B cell (primary cell): Measurements from ENCODE around the gene ADAMTS16. TPM values are rescaled to one million over a fixed set of nuclear protein-coding genes. Genes with fewer than 3 reads are reported as not detected.

Source experiments
- ATAC-seq: fragments of 200-7000 bp; cut with Tn5 transposase; one replicate; pipeline ENCODE4 v1.10.0; 2021; ENCODE audit warnings: low read depth, mild to moderate bottlenecking, moderate number of reproducible peaks, moderate library complexity
- CTCF ChIA-PET: fragments of 350-600 bp; sonication (Branson Sonifier 250); formaldehyde crosslinking; loops from one replicate; lab custom pipeline; 2021; ENCODE audit warnings: antibody characterized with exemption, inconsistent platforms; lab: Charles Lee
- POLR2A ChIA-PET: fragments of 350-600 bp; sonication (Branson Sonifier 250); formaldehyde crosslinking; loops from one replicate; lab custom pipeline; 2021; ENCODE audit warnings: antibody characterized with exemption; lab: Charles Lee
- DNase-seq: peaks from one replicate; pipeline ENCODE4 v3.0.0; 2013
- H2AFZ ChIP-seq: 2 replicates; pipeline ENCODE4 v1.6.1; 2012; ENCODE audit warnings: mild to moderate bottlenecking, low read depth, low read length; ENCODE audit not compliant: insufficient read depth, poor library complexity, severe bottlenecking
- H3K27ac ChIP-seq, 2 donors: 1 replicate in 1 of 2; 2 replicates in 1 of 2; pipeline ENCODE4 v1.5.1; 2012 to 2013; ENCODE audit warnings: low read length in 2 of 2, mild to moderate bottlenecking in 2 of 2, moderate library complexity in 1 of 2
- H3K27me3 ChIP-seq, 4 experiments: fragments of 200-600 bp in 1 of 4; sonication (generic) in 1 of 4; replicated peaks in 1 of 4; 1 replicate in 2 of 4; 2 replicates in 2 of 4; pipeline versions ENCODE4 v1.6.1 to v1.7.0; 2013 to 2016; ENCODE audit warnings: low read length in 3 of 4, mild to moderate bottlenecking in 2 of 4, mixed read lengths in 1 of 4, moderate library complexity in 1 of 4; ENCODE audit not compliant: insufficient read depth in 4 of 4, control insufficient read depth in 3 of 4; ENCODE audit errors: control extremely low read depth in 1 of 4
- H3K36me3 ChIP-seq, 2 experiments: replicated peaks in 1 of 2; 1 replicate in 1 of 2; 2 replicates in 1 of 2; pipeline versions ENCODE4 v1.6.1 to v1.7.1; 2013; ENCODE audit warnings: low read length in 1 of 2; ENCODE audit not compliant: insufficient read depth in 2 of 2, control insufficient read depth in 1 of 2; ENCODE audit errors: control extremely low read depth in 1 of 2, extremely low read depth in 1 of 2
- H3K4me1 ChIP-seq, 2 donors: fragments of 200-600 bp in 1 of 2; sonication (generic) in 1 of 2; 1 replicate in 1 of 2; 2 replicates in 1 of 2; pipeline versions ENCODE4 v1.5.1 to v1.6.1; 2013 to 2017; ENCODE audit warnings: low read length in 2 of 2; ENCODE audit not compliant: control insufficient read depth in 2 of 2, insufficient read depth in 2 of 2
- H3K4me2 ChIP-seq: replicated peaks from 2 replicates; pipeline ENCODE3; 2012; ENCODE audit warnings: mild to moderate bottlenecking, low read depth, low read length; ENCODE audit not compliant: poor library complexity, severe bottlenecking
- H3K4me3 ChIP-seq, 5 experiments: fragments of 200-600 bp in 1 of 5; sonication (generic) in 1 of 5; 1 replicate in 3 of 5; 2 replicates in 2 of 5; pipeline versions ENCODE4 v1.5.1 to v1.7.0; 2011 to 2016; ENCODE audit warnings: low read length in 4 of 5, mild to moderate bottlenecking in 4 of 5, low read depth in 2 of 5, control low read depth in 1 of 5, moderate library complexity in 1 of 5; ENCODE audit not compliant: insufficient read depth in 1 of 5; ENCODE audit errors: control extremely low read depth in 1 of 5, extremely low read depth in 1 of 5
- H3K79me2 ChIP-seq: fragments of 200-600 bp; sonication (generic); one replicate; pipeline ENCODE4 v1.6.0; 2016; ENCODE audit warnings: low read length; ENCODE audit not compliant: control insufficient read depth, insufficient read depth
- H3K9ac ChIP-seq: fragments of 200-600 bp; sonication (generic); 2 replicates; pipeline ENCODE4 v1.6.1; 2017; ENCODE audit warnings: mild to moderate bottlenecking, low read length, moderate library complexity
- H3K9me3 ChIP-seq, 3 donors: one replicate each; pipeline versions ENCODE4 v1.6.1 to v1.7.1; 2013; ENCODE audit warnings: low read length in 2 of 3; ENCODE audit not compliant: control insufficient read depth in 2 of 3, insufficient read depth in 1 of 3; ENCODE audit errors: control extremely low read depth in 1 of 3
- H4K20me1 ChIP-seq: 2 replicates; pipeline ENCODE4 v1.6.0; 2012; ENCODE audit warnings: mild to moderate bottlenecking, low read length; ENCODE audit not compliant: insufficient read depth, control insufficient read depth, poor library complexity, severe bottlenecking
- H3K27ac Mint-ChIP-seq: one replicate; pipeline ENCODE4 v1.8.0; 2021; ENCODE audit warnings: mixed read lengths
- H3K27me3 Mint-ChIP-seq: one replicate; pipeline ENCODE4 v1.8.0; 2021; ENCODE audit warnings: mixed read lengths
- H3K4me1 Mint-ChIP-seq: one replicate; pipeline ENCODE4 v1.8.0; 2021; ENCODE audit warnings: mixed read lengths
- H3K4me3 Mint-ChIP-seq: one replicate; pipeline ENCODE4 v1.8.0; 2021; ENCODE audit warnings: mixed read lengths
- H3K9me3 Mint-ChIP-seq: one replicate; pipeline ENCODE4 v1.8.0; 2022; ENCODE audit warnings: mixed read lengths; ENCODE audit not compliant: insufficient read depth
- EZH2 ChIP-seq: IDR thresholded peaks from 2 replicates; pipeline ENCODE4 v1.6.1; 2012; ENCODE audit warnings: borderline replicate concordance, low read depth, mild to moderate bottlenecking, moderate library complexity, low read length; ENCODE audit not compliant: insufficient read depth, poor library complexity, severe bottlenecking
- WGBS: methylation state at CpG from one replicate; pipeline ENCODE4 v1.1.5; 2013; ENCODE audit warnings: missing lambda C conversion rate; ENCODE audit not compliant: insufficient coverage; 5-methylcytosine and 5-hydroxymethylcytosine counted together
- intact Hi-C: fragments of 100-400 bp; cut with micrococcal nuclease; formaldehyde crosslinking; loops from one replicate; pipeline ENCODE4 v1.10.0; 2022
- polyA plus RNA-seq: library from polyadenylated mRNA; depleted of rRNA; stranded (reverse); fragments of >200 nt; gene quantifications from 2 replicates; pipeline ENCODE4 v1.2.3, GENCODE V29; 2012
- total RNA-seq, 2 donors: library from RNA; stranded (reverse); fragments of 120-200 nt in 1 of 2; gene quantifications; 1 replicate in 1 of 2; 2 replicates in 1 of 2; pipeline versions ENCODE4 v1.2.3 to v1.2.4, GENCODE V29; 2013 to 2022
- TF ChIP-seq, protein P1 (sequence below): fragments of 200-600 bp; IDR thresholded peaks from one replicate; pipeline ENCODE4 v1.8.0; 2022; ENCODE audit warnings: antibody characterized with exemption, mild to moderate bottlenecking

The ADAMTS16 gene
- total and polyA plus RNA-seq, 2 donors (not counting 1 experiment from before 2014, with no cell fraction given) = not detected

GRCh38 chr5:5297432-5298067 is 157.4 kb downstream of the ADAMTS16 start:
- no peaks in the 10 kb centered on the region for H3K4me1 ChIP-seq
- DNase-seq = no peak
- TF ChIP-seq, protein P1, sequence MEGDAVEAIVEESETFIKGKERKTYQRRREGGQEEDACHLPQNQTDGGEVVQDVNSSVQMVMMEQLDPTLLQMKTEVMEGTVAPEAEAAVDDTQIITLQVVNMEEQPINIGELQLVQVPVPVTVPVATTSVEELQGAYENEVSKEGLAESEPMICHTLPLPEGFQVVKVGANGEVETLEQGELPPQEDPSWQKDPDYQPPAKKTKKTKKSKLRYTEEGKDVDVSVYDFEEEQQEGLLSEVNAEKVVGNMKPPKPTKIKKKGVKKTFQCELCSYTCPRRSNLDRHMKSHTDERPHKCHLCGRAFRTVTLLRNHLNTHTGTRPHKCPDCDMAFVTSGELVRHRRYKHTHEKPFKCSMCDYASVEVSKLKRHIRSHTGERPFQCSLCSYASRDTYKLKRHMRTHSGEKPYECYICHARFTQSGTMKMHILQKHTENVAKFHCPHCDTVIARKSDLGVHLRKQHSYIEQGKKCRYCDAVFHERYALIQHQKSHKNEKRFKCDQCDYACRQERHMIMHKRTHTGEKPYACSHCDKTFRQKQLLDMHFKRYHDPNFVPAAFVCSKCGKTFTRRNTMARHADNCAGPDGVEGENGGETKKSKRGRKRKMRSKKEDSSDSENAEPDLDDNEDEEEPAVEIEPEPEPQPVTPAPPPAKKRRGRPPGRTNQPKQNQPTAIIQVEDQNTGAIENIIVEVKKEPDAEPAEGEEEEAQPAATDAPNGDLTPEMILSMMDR = no peak
- no peak for TF ChIP-seq EZH2
- 74% methylated on average over 7 of the region's 9 CpGs for WGBS
- ATAC-seq = no peak
- H4K20me1 ChIP-seq = no peaks in the 10 kb centered on the region
- no peak overlapping the region for H3K9ac ChIP-seq
- intact Hi-C loops = no loop called here
- Mint-ChIP-seq H3K27ac (no peak overlapping the region), H3K9me3 (peaks cover 5% of the 10 kb centered on the region), H3K27me3 (peaks cover 3% of the 10 kb centered on the region), H3K4me3 (no peak overlapping the region), H3K4me1 (no peaks in the 10 kb centered on the region)
- H3K4me3 ChIP-seq = no peak overlapping the region
- no peak overlapping the region for H2AFZ ChIP-seq
- ChIA-PET POLR2A (no interaction called here), CTCF (no interaction called here)
- H3K27ac ChIP-seq = no peak overlapping the region
- H3K36me3 ChIP-seq = no peaks in the 10 kb centered on the region
- no peaks in the 10 kb centered on the region for H3K79me2 ChIP-seq
- H3K9me3 ChIP-seq = peaks cover 0 to 35% (median 0%) of the 10 kb centered on the region in 3 donors
- H3K27me3 ChIP-seq = no peaks in the 10 kb centered on the region
- no peak overlapping the region for H3K4me2 ChIP-seq

- H4K20me1 ChIP-seq = no peaks in the 10 kb centered on the region
- POLR2A ChIA-PET = no interaction called here
- no peak overlapping the region for H3K4me3 ChIP-seq
- H3K9me3 Mint-ChIP-seq = peaks cover 5% of the 10 kb centered on the region
- H3K79me2 ChIP-seq = no peaks in the 10 kb centered on the region
- peaks cover 0 to 35% (median 0%) of the 10 kb centered on the region in 3 donors for H3K9me3 ChIP-seq
- no peak overlapping the region for H3K4me2 ChIP-seq
- H3K27me3 Mint-ChIP-seq = peaks cover 3% of the 10 kb centered on the region
- no peak overlapping the region for H2AFZ ChIP-seq
- no peak overlapping the region for H3K27ac ChIP-seq
- no peaks in the 10 kb centered on the region for H3K4me1 Mint-ChIP-seq
- WGBS = 90% methylated on average over 3 of the region's 4 CpGs
- no peak overlapping the region for H3K4me3 Mint-ChIP-seq
- intact Hi-C loops = no loop called here
- no peak overlapping the region for H3K27ac Mint-ChIP-seq
- H3K36me3 ChIP-seq = no peaks in the 10 kb centered on the region
- CTCF ChIA-PET = no interaction called here
- H3K9ac ChIP-seq = no peak overlapping the region
- no peaks in the 10 kb centered on the region for H3K27me3 ChIP-seq
- no peaks in the 10 kb centered on the region for H3K4me1 ChIP-seq
- ATAC-seq (no peak), DNase-seq (no peak)
- TF ChIP-seq, protein P1 = no peak
- TF ChIP-seq EZH2 = no peak
Measured at GRCh38 chr5:5298068-5298633, 158.0 kb downstream of the ADAMTS16 start.
